ENCODE data around the gene RIC3.
A peak's percentile ranks its signal among the peaks of the same experiment; 100 is the strongest.

Gene RIC3

DNA sequence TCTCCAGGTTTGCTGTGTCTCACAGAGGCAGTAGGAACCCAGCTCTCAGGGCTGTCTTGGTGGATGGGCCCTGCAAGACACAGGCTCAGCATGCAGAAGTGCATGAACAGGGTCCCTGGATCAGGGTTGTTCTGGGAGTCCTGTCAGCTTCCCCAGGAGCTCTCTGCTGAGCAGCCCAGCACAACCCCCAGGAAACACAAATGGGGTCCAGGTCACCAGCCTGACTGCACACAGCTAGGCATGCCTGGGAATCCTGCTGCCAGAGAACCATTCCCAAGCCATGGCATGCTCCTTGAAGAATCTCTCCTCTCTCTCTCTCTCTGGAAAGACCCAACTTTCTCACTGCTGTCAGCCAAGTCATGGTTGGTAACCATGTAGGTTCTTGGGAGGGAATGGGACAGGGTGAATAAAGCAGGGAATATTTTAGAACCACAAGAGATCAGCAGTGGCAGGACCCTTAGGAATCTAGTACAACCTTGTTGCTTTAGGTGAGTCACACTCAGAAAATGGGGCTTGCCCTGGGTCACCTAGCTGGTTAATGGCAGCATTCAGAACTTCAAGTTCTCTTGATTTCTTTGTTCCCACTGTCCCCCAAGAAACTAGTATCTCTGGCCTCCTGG lies 66.4 kb downstream of the RIC3 start:
- DNase-seq = no peak

DNA sequence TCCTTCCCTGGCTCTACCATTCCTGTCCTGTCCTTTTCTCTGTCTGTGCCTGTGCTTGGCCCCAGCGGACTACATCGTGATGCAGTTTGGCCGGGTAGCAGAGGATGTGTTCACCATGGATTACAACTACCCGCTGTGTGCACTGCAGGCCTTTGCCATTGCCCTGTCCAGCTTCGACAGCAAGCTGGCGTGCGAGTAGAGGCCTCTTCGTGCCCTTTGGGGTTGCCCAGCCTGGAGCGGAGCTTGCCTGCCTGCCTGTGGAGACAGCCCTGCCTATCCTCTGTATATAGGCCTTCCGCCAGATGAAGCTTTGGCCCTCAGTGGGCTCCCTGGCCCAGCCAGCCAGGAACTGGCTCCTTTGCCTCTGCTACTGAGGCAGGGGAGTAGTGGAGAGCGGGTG lies 67.4 kb downstream of the RIC3 start:
- no peak for DNase-seq

DNA sequence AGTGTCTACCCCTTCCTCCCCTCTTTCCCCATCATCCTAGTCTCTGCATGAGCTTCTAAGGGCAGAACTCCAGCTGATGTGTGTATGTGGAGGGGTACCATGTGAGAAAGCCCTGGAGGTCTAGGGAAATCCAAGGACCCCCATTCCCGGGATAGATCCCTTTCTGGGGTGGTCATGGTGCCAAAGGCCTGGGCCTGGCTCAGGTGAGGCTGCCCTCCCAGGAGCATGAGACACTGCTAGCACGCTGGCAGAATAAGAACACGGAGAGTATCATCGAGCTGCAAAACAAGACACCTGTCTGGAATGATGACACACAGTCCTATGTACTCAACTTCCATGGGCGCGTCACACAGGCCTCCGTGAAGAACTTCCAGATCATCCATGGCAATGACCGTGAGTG lies 68.2 kb downstream of the RIC3 start:
- DNase-seq = no peak

DNA sequence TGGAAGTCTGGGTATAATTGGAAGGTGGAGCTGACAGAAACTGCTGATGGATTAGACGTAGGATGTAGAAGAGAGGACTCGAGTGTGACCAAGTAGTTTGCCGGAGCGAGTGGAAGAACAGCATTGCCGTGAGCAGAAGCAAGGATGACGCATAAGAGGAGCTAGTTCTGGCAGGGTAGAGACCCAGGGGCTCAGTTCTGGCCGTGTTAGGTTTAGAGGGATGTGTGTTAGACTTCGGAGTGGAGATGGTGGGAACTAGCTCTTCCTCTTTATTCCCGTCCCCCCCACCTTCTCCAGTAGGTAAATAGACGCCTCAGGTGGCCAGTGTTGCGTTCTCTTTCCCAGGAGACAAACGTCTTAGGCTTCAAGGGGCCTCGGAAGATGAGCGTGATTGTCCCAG lies 68.7 kb downstream of the RIC3 start:
- DNase-seq = no peak

DNA sequence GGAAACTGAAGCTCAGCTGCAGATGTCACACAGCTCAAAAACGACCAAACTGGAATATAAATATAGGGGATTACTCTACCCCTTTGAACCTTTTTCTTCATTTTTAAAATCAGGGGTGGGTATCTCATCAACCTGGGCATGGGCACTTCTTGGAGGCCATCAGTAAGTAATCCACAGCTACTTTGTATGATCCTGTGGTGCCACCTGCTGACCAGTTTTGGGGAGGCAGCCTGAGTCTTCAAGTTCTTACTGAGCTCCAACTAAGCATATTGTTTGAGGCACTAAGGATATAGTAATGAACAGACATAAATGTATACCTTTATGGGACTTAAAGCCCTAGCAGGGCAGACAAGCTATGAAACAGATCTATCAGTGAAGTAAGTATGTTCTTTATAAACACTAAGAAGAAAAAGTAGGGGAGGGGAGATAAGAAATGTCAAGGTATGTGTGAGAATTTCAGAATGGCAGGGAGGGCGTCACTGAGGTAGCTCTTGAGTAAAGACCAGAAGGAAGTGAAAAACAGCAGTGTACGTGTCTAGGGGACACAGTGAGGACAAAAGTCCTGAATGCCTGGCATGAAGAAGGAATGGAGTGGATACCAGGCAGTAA lies 69.4 kb downstream of the RIC3 start:
- peak; percentile 81 for DNase-seq

DNA sequence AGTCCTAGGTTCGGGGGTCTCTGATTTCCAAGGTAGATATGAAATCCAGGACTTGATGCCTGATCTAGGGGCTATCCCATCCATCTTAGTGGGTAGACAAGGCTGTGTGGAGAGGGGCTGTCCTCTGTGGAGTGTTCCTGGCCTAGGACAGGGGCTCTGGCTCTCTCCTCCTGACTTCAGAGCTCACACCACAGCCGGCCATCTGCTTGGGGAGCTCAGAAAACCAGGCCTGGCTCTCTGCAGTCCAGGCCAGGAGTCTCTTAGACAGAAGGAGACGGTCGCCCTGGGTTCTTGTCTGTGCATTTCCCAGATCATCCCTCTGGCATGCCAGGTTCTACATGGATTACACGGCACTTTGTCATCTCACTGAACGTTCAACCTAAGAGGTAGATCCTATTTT lies 69.9 kb downstream of the RIC3 start:
- DNase-seq = no peak

DNA sequence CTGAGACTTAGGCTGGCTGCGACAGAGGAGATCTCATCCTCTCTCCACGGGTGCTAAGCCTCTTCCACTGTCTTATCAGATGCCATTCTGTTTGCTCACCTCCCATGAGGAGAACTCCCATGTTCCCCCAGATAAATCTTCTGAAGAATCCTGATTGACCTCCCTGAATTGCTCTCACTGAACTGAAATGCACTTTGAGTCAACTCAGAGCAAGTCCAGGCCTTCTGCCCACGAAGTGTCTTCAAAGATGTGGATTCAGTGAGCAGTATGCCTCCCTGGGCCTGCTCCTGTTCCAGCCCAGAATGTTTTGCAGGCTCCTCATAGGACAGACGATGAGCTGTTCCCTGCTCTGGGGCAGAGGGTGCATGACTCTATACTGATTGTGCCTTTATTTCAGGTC lies 70.5 kb downstream of the RIC3 start:
- no peak for DNase-seq

DNA sequence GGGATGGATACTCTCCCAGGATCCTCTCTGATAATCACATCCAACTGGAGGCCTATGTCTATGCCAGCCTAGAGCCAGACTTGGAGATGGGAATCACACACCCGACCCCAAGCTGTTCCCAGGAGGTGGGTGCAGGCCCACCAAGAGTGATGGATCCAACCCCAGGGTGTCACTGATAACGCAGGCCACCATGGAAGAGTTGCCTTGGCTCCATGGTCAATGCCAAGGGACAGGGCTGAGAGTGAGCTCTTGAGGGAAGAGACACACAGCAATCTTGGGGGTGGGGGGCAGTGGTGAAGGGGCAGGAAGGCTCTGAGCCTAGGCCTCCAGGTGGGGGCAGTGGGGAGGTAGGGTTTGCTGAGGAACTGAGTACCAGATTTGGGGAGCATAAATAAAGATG lies 70.9 kb downstream of the RIC3 start:
- no peak for DNase-seq

DNA sequence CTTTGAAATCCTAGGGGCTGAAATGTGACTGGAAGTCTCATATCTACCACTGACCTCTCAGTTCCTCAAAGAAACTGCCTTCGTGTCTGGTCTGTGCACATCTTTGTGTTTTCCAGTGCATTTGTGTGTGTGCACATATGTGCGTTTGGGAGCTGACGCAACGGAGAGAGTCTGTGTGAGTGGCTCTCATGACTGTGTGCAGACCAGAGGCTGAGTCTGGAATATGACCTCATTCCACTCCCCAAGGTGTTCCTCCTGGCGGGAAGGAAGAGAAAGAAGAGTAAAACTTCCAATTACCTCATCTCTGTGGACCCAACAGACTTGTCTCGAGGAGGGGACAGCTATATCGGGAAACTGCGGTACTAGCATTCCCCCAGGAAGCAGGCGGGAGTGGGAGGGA lies 71.4 kb downstream of the RIC3 start:
- DNase-seq = no peak

DNA sequence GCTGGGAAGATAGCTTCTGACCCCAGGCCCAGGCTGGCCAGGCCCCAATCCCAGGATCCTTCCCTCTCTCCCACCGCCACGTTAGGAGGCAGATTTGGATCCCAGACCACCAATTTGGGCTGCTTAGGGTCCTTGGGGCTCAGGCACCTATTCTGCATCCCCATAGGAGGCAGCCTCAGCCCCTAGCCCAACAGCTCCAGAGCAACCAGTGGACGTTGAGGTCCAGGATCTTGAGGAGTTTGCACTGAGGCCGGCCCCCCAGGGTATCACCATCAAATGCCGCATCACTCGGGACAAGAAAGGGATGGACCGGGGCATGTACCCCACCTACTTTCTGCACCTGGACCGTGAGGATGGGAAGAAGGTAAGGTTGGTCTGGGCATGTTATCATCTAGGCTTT lies 71.8 kb downstream of the RIC3 start:
- DNase-seq = no peak

DNA sequence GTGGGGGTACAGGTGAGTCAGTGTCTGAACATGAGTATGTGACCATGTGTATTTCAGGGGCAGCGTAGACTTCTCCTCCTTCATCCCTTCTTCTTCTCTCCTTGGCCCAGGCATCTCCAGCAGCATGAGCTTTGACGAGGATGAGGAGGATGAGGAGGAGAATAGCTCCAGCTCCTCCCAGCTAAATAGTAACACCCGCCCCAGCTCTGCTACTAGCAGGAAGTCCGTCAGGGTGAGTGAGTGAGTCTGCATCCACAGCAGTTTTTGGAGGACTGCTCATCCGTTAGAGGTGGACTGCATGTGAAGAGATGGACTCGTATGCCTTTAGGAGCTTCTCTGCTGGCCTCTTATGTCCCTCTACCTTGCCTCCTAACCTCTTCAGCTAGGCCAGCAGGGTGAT lies 72.2 kb downstream of the RIC3 start:
- no peak for DNase-seq

DNA sequence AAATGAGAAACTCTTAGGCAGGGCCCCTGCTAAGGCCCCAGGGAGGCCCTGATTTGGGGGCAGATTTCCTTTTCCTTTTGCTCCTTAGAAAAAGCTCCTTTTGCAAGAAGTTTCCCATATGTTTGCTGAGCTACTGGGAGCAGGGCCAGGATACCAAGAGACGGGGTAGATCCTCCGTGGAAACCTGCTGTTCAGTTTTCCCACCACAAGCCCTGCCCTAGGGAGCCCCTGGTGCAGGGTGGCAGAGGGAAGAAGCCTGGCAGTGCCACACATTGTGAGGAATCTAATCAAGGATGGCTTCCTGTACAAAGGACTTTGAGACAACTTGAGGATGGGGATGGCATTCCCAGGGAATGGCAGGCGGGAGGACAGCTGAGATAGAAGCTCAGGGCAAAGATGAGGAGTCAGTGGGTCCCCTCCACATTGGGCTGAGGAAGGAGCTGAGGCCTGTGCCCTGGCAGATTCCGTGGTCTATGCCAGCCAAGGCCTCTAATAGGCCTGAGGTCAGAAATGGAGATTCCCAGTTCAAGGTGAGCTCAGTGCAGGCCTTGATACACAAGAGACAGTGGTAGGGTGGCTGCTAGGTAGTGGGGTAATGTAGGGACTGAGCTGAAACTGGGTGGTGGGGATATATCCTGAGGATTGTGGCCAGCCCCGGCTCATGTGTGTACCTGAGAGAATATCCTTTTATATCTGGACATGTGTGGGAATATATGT lies 72.9 kb downstream of the RIC3 start:
- no peak for DNase-seq

DNA sequence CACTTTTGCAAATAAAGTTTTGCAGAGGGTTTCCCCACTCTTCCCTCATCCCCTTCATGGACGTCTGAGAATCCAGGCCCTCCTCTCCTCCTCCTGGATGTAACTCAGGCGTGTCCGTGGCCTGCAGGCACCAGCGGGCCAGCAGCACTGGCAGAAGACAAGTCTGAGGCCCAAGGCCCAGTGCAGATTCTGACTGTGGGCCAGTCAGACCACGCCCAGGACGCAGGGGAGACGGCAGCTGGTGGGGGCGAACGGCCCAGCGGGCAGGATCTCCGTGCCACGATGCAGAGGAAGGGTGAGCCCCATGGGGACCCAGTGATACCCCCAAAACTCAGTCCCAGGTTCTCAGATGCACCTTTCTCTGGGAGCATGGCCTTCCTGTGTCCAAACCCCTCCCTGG lies 73.5 kb downstream of the RIC3 start:
- DNase-seq = no peak

DNA sequence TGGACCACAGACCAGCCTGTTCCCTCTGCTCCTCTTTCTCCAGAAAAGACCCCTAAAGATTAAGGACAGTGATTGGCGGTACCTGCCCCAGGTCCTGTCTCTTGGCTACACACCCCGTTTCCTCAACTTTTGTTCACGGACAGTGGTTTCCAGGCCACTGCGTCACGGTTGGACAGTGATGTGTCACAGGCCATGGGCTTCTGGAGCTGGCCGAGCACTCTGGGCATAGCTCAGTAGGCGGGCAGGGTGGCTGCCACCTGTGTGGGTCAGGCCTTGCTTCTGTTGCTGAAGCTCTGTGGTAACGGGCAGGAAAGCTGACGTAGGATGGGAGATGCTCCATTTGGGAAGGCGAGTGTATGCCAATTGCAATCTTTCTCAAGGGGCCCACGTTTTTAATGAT lies 74.2 kb downstream of the RIC3 start:
- no peak for DNase-seq

DNA sequence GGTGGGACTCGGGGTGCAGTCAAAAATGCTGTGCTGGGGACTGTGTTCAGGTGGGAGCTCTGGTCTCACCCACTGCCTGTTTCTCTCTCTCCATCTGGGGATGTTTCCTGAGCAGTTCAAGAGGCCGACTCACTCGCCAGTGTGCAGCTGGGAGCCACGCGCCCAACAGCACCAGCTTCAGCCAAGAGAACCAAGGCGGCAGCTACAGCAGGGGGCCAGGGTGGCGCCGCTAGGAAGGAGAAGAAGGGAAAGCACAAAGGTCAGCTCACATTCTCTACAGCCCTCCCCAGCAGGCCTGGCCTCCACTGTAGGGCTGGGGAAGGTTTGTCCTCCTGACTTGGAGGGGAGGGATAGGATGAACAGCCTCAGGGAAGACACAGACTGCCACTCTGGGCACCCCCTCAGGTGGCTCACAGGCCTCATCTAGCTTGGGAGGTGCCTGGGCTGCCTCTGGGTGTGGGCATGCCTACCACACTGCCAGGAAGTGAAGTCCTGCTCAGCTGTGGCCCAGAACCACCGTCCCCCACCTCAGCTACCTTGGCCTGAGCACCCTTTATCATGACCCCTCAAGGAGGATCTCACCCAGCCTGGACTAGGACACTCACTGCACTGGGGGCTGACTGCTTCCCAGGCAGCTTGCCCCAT lies 74.8 kb downstream of the RIC3 start:
- no peak for DNase-seq

DNA sequence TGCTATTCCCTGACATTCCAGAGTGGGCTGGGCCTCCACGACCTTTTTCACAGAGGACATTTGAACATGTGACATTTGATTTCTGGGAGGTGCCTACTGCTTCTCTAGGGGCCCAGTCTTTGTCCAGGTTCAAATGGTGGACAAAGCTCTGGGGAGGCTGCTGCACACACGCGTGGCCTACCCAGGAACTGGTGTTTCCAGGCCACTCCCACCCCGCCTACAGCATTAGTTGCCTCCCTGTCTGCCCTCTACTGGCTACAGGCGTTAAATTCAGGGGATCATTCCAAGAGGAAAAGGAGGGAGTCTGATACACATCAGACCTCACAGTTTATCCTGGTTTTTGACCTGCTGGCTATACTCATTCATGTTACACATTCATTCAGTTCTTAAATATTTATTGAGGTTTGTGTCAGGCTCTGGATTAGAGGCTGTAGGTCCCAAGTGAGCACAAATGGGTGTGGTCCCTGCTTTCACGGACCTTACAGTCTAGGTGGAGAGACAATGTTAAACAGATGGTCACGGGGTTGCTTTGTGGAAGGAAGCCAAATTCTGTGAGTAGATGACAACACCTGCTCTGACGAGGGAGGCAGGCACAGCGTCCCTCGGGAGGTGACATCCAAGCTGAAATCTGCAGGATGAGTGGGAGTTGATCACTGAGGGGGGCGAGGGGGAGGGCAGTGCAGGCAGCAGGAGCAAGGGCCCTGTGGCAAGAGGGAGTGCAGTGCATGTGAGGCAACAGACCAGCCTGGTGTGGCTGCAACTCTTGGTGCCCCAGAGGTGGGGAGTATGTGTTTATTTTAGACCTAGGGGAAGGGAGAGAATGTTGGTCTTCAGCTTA lies 76.0 kb downstream of the RIC3 start:
- peak; percentile 73 for DNase-seq

DNA sequence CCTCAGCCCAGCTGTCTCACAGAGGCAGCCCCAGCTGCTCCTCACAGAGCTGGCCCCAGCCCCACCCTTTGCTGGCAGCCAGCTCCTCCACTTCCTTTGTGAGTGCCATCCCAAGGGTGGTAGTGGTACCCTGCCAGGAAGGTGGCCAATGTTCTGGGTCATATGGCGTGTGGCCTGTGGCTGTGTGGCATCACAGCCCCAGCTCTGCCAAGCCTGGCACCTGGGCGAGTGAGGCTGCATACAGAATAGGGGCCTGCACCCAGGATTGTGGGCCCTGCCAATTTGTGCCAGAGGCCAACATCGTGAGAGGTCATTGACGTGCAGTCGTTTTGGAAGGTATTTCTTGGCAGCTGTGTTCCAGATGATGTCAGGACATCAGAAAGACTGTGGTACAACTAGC lies 77.1 kb downstream of the RIC3 start:
- no peak for DNase-seq

DNA sequence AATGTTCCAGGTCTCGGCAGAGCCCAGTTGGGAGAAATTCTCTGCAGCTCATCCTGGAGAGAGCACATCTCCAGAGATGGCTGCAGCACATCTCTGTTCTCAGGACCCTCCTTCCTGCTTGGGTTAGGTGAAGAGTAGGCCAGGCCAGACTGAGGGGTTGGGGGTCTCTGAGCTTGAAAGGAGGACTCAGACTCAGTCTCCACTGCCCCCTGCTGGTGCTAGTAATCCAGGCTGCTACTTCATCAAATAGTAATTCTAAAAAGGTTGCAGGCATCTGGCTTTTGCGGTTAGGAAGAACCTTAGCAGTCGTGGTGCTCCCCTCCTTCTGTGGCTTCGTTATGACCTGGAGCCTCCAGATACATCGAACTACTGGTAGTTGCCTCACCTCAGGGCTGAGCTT lies 78.1 kb downstream of the RIC3 start:
- peak; percentile 58 for DNase-seq

DNA sequence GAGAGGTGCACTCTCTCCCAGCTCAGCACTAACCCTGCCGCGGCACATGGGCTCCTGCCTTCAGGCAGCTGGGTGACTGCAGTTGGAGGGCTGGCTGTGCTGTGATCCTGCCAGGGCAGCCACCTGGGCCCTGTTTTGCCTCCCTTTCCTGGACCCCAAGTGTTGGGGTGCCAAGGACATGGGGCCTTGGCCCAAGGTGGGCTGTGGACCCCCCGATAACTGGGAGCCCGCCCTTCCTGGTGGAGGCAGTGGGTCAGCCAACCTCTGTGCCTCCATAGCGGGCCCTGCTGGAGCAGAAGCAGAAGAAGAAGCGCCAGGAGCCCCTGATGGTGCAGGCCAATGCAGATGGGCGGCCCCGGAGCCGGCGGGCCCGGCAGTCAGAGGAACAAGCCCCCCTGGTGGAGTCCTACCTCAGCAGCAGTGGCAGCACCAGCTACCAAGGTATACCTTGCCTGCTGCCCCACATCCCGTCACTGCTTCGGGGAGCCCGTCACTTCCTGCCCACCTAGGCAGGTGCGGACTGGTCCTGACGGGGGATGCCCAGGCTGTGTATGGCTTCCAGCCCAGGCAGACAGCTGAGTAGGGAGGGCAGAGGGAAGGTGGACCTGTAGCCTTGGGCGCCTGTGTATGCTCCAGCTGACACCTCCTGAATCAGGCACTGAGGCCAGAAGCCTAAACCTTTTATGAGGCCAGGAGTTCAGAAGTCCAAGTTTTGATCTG lies 78.9 kb downstream of the RIC3 start:
- no peak for DNase-seq

DNA sequence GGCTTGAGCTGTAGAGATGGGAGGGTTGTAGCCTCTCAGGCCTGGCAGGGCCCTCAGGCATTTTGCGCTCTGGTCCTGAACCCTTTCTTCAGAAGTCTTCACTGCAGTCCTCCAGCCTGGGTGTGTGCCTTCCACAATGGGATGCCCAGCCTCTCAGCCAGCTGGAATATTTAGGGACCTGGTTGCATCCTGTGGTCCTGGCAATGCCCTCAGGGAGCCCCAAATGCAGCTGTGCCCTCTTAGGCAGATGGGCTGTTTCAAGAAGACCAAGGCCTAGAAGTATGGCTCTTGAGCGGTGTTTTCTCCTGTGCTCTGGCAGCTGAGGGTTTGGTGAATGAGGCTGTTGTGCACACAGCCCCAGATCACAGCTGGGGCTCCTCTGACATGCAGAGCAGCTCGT lies 81.1 kb downstream of the RIC3 start:
- no peak for DNase-seq

DNA sequence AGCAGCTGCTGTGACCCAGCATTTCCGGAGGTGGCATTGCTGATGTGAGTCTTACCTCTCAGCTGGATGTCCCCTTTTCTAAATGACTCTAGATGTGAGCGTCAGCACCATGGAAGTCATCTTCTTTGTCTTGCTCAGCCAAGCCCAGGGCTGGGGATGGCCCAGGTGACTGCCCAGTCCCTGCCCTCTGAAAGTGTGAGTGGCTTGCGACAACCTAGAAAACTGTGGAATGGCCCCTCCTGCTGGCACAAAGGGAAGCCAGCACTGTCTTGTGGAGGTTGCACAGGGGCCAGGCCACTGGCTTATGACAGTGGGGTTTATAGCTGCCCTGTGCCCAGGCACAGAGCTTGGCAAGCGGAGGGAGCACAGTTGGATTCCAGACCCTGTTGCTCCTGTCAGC lies 81.6 kb downstream of the RIC3 start:
- no peak for DNase-seq

DNA sequence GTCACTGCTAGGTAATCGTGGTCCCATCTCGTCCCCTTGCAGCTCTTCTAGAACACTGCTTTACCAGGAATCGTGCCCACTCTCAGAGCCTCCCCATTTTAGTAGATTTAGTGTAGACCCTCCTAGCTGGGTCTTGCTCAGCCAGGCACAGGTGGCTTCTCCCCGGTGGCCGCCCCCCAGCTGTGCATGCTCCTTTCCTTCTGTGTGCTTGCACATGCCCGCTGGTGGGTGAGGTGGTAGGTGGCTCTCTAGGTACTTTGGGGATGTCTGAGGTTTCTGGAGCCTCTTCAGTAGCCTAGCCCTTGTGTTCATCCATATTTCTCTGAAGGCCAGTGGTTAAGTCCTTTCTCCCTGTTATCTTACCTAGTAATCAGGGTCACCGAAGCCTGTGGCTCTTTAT lies 82.3 kb downstream of the RIC3 start:
- no peak for DNase-seq

All from activated CD4-positive, alpha-beta T cell treated with anti-CD3 and anti-CD28 coated beads for 48 hours (primary cell).